Natural killer cell (primary cell): Measurements from ENCODE around the gene DNM1. TPM values are rescaled to one million over a fixed set of nuclear protein-coding genes. Genes with fewer than 3 reads are reported as not detected.

Source experiments
- ATAC-seq, 3 donors: fragments of 150-1000 bp in 2 of 3; fragments of 200-7000 bp in 1 of 3; cut with Tn5 transposase; 1 replicate in 1 of 3; 2 replicates in 2 of 3; pipeline ENCODE4 v1.10.0; 2021; ENCODE audit warnings: mild to moderate bottlenecking in 2 of 3, moderate library complexity in 2 of 3
- DNase-seq, 2 donors: peaks; one replicate each; pipeline versions ENCODE4 v3.0.0 to v3.0.0-alpha.2; 2013 to 2021; ENCODE audit warnings: mixed read lengths in 1 of 2
- H3K27ac ChIP-seq: one replicate; pipeline ENCODE4 v1.5.1; 2013; ENCODE audit warnings: mild to moderate bottlenecking, low read length
- H3K27me3 ChIP-seq: one replicate; pipeline ENCODE4 v1.6.1; 2013; ENCODE audit warnings: low read length; ENCODE audit not compliant: control insufficient read depth, insufficient read depth
- H3K36me3 ChIP-seq: one replicate; pipeline ENCODE4 v1.6.1; 2013; ENCODE audit warnings: low read length; ENCODE audit not compliant: control insufficient read depth, insufficient read depth
- H3K4me1 ChIP-seq: one replicate; pipeline ENCODE4 v1.6.1; 2013; ENCODE audit warnings: low read length; ENCODE audit not compliant: control insufficient read depth, insufficient read depth
- H3K4me3 ChIP-seq: one replicate; pipeline ENCODE4 v1.5.1; 2013; ENCODE audit warnings: low read length
- H3K9me3 ChIP-seq: one replicate; pipeline ENCODE4 v1.6.1; 2013; ENCODE audit warnings: low read length; ENCODE audit not compliant: control insufficient read depth, insufficient read depth
- H3K27ac Mint-ChIP-seq, 2 donors: one replicate each; pipeline ENCODE4 v1.8.0; 2022; ENCODE audit warnings: mild to moderate bottlenecking in 2 of 2, mixed read lengths in 2 of 2, moderate library complexity in 1 of 2
- H3K27me3 Mint-ChIP-seq, 2 donors: one replicate each; pipeline ENCODE4 v1.8.0; 2022; ENCODE audit warnings: low read depth in 2 of 2, mixed read lengths in 2 of 2
- H3K36me3 Mint-ChIP-seq: one replicate; pipeline ENCODE4 v1.8.0; 2022; ENCODE audit warnings: mixed read lengths
- H3K4me1 Mint-ChIP-seq, 2 donors: one replicate each; pipeline ENCODE4 v1.8.0; 2022; ENCODE audit warnings: mixed read lengths in 2 of 2
- H3K4me3 Mint-ChIP-seq: one replicate; pipeline ENCODE4 v1.8.0; 2022; ENCODE audit warnings: mild to moderate bottlenecking, moderate library complexity, mixed read lengths
- H3K9me3 Mint-ChIP-seq, 2 donors: one replicate each; pipeline ENCODE4 v1.8.0; 2022; ENCODE audit warnings: mixed read lengths in 2 of 2
- CTCF ChIP-seq: fragments of 200-600 bp; IDR thresholded peaks from one replicate; pipeline ENCODE4 v1.8.0; 2022; ENCODE audit warnings: antibody characterized with exemption
- WGBS: methylation state at CpG from one replicate; pipeline ENCODE4 v1.1.7; 2013; ENCODE audit warnings: missing lambda C conversion rate; ENCODE audit not compliant: insufficient coverage; 5-methylcytosine and 5-hydroxymethylcytosine counted together
- intact Hi-C: fragments of 100-400 bp; cut with micrococcal nuclease; formaldehyde crosslinking; loops from one replicate; pipeline ENCODE4 v1.14.2; 2022
- total RNA-seq, 4 donors: library from RNA; stranded (reverse); fragments of 120-200 nt in 1 of 4; gene quantifications; one replicate each; pipeline versions ENCODE4 v1.2.3 to v1.2.4, GENCODE V29; 2013 to 2022

Gene DNM1
- total RNA-seq, 3 donors from 2014 or later (not counting 1 experiment from before 2014, with no cell fraction given), result 1.4 to 8.1 (median 2.6) TPM

- ATAC-seq, result no peak
- H3K9me3 Mint-ChIP-seq, result no peaks in the 10 kb centered on the region
- no peak for TF ChIP-seq CTCF
- Histone ChIP-seq H3K27me3 (no peaks in the 10 kb centered on the region), H3K4me1 (no peaks in the 10 kb centered on the region), H3K36me3 (peaks cover 51% of the 10 kb centered on the region), H3K27ac (no peak overlapping the region), H3K4me3 (no peak overlapping the region), H3K9me3 (no peaks in the 10 kb centered on the region)
- no peak for DNase-seq
- WGBS, result 90% methylated on average over 23 of the region's 23 CpGs
- H3K27me3 Mint-ChIP-seq, result peaks cover 0 to 4% of the 10 kb centered on the region in 2 donors
- H3K4me3 Mint-ChIP-seq, result no peak overlapping the region
- intact Hi-C loops, result no loop called here
- H3K27ac Mint-ChIP-seq, result no peak overlapping the region
- no peaks in the 10 kb centered on the region for H3K4me1 Mint-ChIP-seq
- H3K36me3 Mint-ChIP-seq, result peaks cover 9% of the 10 kb centered on the region
These were observed 54.1 kb downstream of the DNM1 start for GRCh38 chr9:128257086-128257825.

- no peaks in the 10 kb centered on the region for H3K9me3 ChIP-seq
- H3K4me3 Mint-ChIP-seq, result no peak overlapping the region
- H3K9me3 Mint-ChIP-seq, result no peaks in the 10 kb centered on the region
- H3K27ac Mint-ChIP-seq, result no peak overlapping the region
- H3K36me3 Mint-ChIP-seq, result peaks cover 9% of the 10 kb centered on the region
- intact Hi-C loops, result no loop called here
- H3K27ac ChIP-seq, result no peak overlapping the region
- 97% methylated on average over 11 of the region's 11 CpGs for WGBS
- no peaks in the 10 kb centered on the region for H3K4me1 Mint-ChIP-seq
- ATAC-seq, result no peak
- H3K4me3 ChIP-seq, result no peak overlapping the region
- H3K4me1 ChIP-seq, result no peaks in the 10 kb centered on the region
- DNase-seq, result no peak
- no peaks in the 10 kb centered on the region for H3K27me3 ChIP-seq
- TF ChIP-seq CTCF, result no peak
- H3K27me3 Mint-ChIP-seq, result peaks cover 0 to 2% of the 10 kb centered on the region in 2 donors
- H3K36me3 ChIP-seq, result peaks cover 57% of the 10 kb centered on the region
These were observed 54.7 kb downstream of the DNM1 start for GRCh38 chr9:128257907-128258306.

- TF ChIP-seq CTCF, result no peak
- no peaks in the 10 kb centered on the region for H3K4me1 Mint-ChIP-seq
- H3K36me3 ChIP-seq, result peaks cover 58% of the 10 kb centered on the region
- H3K27ac Mint-ChIP-seq, result no peak overlapping the region
- H3K4me3 Mint-ChIP-seq, result no peak overlapping the region
- no peak overlapping the region for H3K4me3 ChIP-seq
- H3K27me3 ChIP-seq, result no peaks in the 10 kb centered on the region
- no peaks in the 10 kb centered on the region for H3K9me3 ChIP-seq
- WGBS, result 97% methylated on average over 3 of the region's 6 CpGs
- no peaks in the 10 kb centered on the region for H3K4me1 ChIP-seq
- no peaks in the 10 kb centered on the region for H3K9me3 Mint-ChIP-seq
- ATAC-seq (no peak), DNase-seq (no peak)
- H3K27ac ChIP-seq, result no peak overlapping the region
- peaks cover 9% of the 10 kb centered on the region for H3K36me3 Mint-ChIP-seq
- no peaks in the 10 kb centered on the region for H3K27me3 Mint-ChIP-seq
- intact Hi-C loops, result no loop called here
These were observed 55.1 kb downstream of the DNM1 start for GRCh38 chr9:128258326-128258725.

- H3K27me3 ChIP-seq, result no peaks in the 10 kb centered on the region
- WGBS, result 89% methylated on average over 9 of the region's 9 CpGs
- Mint-ChIP-seq H3K36me3 (peaks cover 9% of the 10 kb centered on the region), H3K27me3 (no peaks in the 10 kb centered on the region), H3K4me3 (no peak overlapping the region), H3K9me3 (no peaks in the 10 kb centered on the region), H3K27ac (no peak overlapping the region), H3K4me1 (no peaks in the 10 kb centered on the region)
- no peaks in the 10 kb centered on the region for H3K4me1 ChIP-seq
- H3K4me3 ChIP-seq, result no peak overlapping the region
- ATAC-seq (no peak), DNase-seq (no peak)
- intact Hi-C loops, result no loop called here
- H3K27ac ChIP-seq, result no peak overlapping the region
- H3K9me3 ChIP-seq, result no peaks in the 10 kb centered on the region
- H3K36me3 ChIP-seq, result peaks cover 58% of the 10 kb centered on the region
- no peak for TF ChIP-seq CTCF
These were observed 56.0 kb downstream of the DNM1 start for GRCh38 chr9:128259156-128259555.
